ENCODE measurements around the gene WDR70. TPM values are rescaled to one million over a fixed set of nuclear protein-coding genes. Genes with fewer than 3 reads are reported as not detected.

Gene WDR70
- total and polyA plus RNA-seq, 7 donors = 8.4 to 36.4 (median 25.5) TPM

- 96 to 98% methylated on average over 13 of the region's 13 CpGs for WGBS, 2 donors
- Histone ChIP-seq H3K4me3 (no peak overlapping the region), H3K27ac (no peak overlapping the region), H3K36me3 (no peaks in the 10 kb centered on the region), H3K4me1 (no peaks in the 10 kb centered on the region), H3K9me3 (no peaks in the 10 kb centered on the region), H3K27me3 (no peaks in the 10 kb centered on the region)
- no peak for DNase-seq
- intact Hi-C loops (cut with DNase I) = no loop called here
- TF ChIP-seq, protein P1, sequence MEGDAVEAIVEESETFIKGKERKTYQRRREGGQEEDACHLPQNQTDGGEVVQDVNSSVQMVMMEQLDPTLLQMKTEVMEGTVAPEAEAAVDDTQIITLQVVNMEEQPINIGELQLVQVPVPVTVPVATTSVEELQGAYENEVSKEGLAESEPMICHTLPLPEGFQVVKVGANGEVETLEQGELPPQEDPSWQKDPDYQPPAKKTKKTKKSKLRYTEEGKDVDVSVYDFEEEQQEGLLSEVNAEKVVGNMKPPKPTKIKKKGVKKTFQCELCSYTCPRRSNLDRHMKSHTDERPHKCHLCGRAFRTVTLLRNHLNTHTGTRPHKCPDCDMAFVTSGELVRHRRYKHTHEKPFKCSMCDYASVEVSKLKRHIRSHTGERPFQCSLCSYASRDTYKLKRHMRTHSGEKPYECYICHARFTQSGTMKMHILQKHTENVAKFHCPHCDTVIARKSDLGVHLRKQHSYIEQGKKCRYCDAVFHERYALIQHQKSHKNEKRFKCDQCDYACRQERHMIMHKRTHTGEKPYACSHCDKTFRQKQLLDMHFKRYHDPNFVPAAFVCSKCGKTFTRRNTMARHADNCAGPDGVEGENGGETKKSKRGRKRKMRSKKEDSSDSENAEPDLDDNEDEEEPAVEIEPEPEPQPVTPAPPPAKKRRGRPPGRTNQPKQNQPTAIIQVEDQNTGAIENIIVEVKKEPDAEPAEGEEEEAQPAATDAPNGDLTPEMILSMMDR (IDR thresholded peaks at IDR 0.05) = no peak
- TF ChIP-seq POLR2A (IDR thresholded peaks at IDR 0.05) (no peak), POLR2AphosphoS5 (IDR thresholded peaks at IDR 0.05) (no peak), EP300 (IDR thresholded peaks at IDR 0.05) (no peak)
Observed at GRCh38 chr5:37532976-37533740, 154.0 kb downstream of the WDR70 start.

DNA sequence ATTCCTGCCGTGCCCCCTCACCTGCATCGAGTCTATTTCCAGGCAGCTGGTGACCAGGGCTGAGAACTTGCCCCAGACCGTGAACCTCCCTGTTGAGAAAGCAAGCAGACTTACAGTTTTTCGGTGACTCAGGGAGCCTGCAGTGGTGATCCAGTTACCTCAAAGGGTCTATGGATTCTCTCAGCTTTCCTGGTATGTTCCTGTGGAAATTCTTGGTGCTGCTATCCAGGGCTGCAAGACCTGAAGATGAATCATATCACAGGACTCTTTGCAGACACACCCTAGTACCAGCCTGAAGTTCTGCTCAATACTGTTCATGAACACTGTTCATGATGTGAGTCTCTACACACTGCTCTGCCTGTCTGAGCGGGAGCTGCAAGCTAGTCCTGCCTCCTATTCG is 154.7 kb downstream of the WDR70 start:
- no peaks in the 10 kb centered on the region for H3K4me1 ChIP-seq
- no peak for DNase-seq
- no peaks in the 10 kb centered on the region for H3K36me3 ChIP-seq
- intact Hi-C loops (cut with DNase I) = no loop called here
- H3K4me3 ChIP-seq = no peak overlapping the region
- WGBS, 2 donors = 98% methylated on average over 6 of the region's 6 CpGs
- TF ChIP-seq POLR2A (IDR thresholded peaks at IDR 0.05) (no peak), POLR2AphosphoS5 (IDR thresholded peaks at IDR 0.05) (no peak), EP300 (IDR thresholded peaks at IDR 0.05) (no peak)
- TF ChIP-seq, protein P1 (IDR thresholded peaks at IDR 0.05) = no peak
- no peaks in the 10 kb centered on the region for H3K27me3 ChIP-seq
- no peak overlapping the region for H3K27ac ChIP-seq
- H3K9me3 ChIP-seq = no peaks in the 10 kb centered on the region

DNA sequence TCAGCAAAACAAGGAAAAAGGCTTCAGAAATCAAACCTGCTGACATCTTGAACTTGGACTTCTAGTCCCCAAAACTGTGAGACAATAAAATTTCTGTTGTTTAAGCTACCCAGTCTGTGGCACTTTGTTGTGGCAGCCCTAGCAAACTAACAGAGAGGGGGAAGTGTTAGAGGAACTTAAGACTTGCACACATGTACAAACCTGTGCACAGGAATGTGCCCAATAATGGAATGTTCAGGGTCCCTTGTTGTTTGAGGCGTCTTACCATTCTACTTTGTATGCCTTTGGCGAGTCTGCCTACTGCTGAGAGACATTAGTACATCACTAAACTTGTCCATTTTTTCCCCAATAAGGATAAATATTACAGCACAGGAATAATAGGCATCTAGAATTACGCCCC is 160.3 kb downstream of the WDR70 start:
- no peak overlapping the region for H3K4me3 ChIP-seq
- H3K27ac ChIP-seq = no peak overlapping the region
- TF ChIP-seq POLR2A (IDR thresholded peaks at IDR 0.05) (no peak), POLR2AphosphoS5 (IDR thresholded peaks at IDR 0.05) (no peak), EP300 (IDR thresholded peaks at IDR 0.05) (no peak)
- TF ChIP-seq, protein P1 (IDR thresholded peaks at IDR 0.05) = no peak
- no peaks in the 10 kb centered on the region for H3K27me3 ChIP-seq
- H3K4me1 ChIP-seq = no peaks in the 10 kb centered on the region
- DNase-seq = no peak
- no peaks in the 10 kb centered on the region for H3K36me3 ChIP-seq
- whole genome bisulfite sequencing, 2 donors = 94 to 97% methylated on average over 3 of the region's 3 CpGs
- H3K9me3 ChIP-seq = no peaks in the 10 kb centered on the region
- intact Hi-C loops (cut with DNase I) = no loop called here

DNA sequence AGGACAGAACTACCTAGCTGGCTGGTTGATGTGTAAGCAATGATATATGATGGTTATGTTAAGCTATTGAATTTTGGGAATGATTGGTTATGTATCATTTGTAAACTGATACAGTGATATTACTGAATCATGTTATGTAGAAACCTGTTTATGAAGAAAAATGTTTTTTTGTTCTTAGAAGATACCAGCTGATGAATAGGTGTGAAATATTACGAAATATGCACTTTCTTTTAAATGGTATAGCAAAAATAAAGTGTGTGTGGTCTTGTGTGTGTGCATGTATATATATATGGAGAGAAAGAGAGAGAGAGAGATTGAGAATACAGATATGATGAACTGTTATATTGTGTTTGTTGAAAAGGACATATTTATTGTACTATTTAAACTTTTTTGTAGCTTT is 164.1 kb downstream of the WDR70 start:
- no peak for TF ChIP-seq EP300 (IDR thresholded peaks at IDR 0.05)
- TF ChIP-seq POLR2A (IDR thresholded peaks at IDR 0.05) = no peak
- TF ChIP-seq, protein P1 (IDR thresholded peaks at IDR 0.05) = no peak
- TF ChIP-seq POLR2AphosphoS5 (IDR thresholded peaks at IDR 0.05) = no peak
- Histone ChIP-seq H3K9me3 (no peaks in the 10 kb centered on the region), H3K4me1 (no peaks in the 10 kb centered on the region), H3K27me3 (no peaks in the 10 kb centered on the region), H3K4me3 (no peak overlapping the region), H3K27ac (no peak overlapping the region), H3K36me3 (no peaks in the 10 kb centered on the region)
- 94 to 96% methylated on average over 1 of the region's 1 CpG for WGBS, 2 donors
- DNase-seq = no peak
- intact Hi-C loops (cut with DNase I) = no loop called here

- Histone ChIP-seq H3K27me3 (no peaks in the 10 kb centered on the region), H3K9me3 (no peaks in the 10 kb centered on the region), H3K36me3 (no peaks in the 10 kb centered on the region), H3K4me3 (no peak overlapping the region), H3K27ac (no peak overlapping the region), H3K4me1 (peaks cover 0 to 17% (median 15%) of the 10 kb centered on the region in 4 donors)
- intact Hi-C loops (cut with DNase I) = no loop called here
- DNase-seq = no peak
- TF ChIP-seq POLR2AphosphoS5 (IDR thresholded peaks at IDR 0.05) (no peak), POLR2A (IDR thresholded peaks at IDR 0.05) (no peak)
Observed at GRCh38 chr5:37549411-37549810, 170.3 kb downstream of the WDR70 start.

Data from sigmoid colon (tissue), 7 donors.